K562 (cell line): ENCODE measurements around the gene BNC2. TPM values are rescaled to one million over a fixed set of nuclear protein-coding genes. Genes with fewer than 3 reads are reported as not detected.

Experiments used
- ATAC-seq: fragments of 200-7000 bp; cut with Tn5 transposase; 3 replicates; pipeline ENCODE4 v1.9.1; 2020; ENCODE audit warnings: moderate library complexity
- BruUV-seq: library from RNA; stranded (reverse); fragments of 400-500 nt; replicated peaks from 2 replicates; lab custom pipeline; 2021; lab: Mats Ljungman, UMichigan
- CTCF ChIA-PET: fragments of 300-600 bp; formaldehyde crosslinking; extraction: SDS; loops from one replicate; lab custom pipeline; 2021; ENCODE audit warnings: low intra/inter-chr PET ratio; lab: Yijun Ruan, JAX
- POLR2A ChIA-PET: fragments of 300-600, 350-650 bp; sonication (Branson Sonifier 250); formaldehyde crosslinking; extraction: SDS; loops from one replicate; lab custom pipeline; 2021; ENCODE audit warnings: antibody characterized with exemption, inconsistent platforms; lab: Yijun Ruan, JAX
- DNase-seq, 4 experiments: peaks; one replicate each; pipeline versions ENCODE4 v3.0.0 to v3.0.0-alpha.2; 2011 to 2018; ENCODE audit warnings: low spot score in 3 of 4, mixed read lengths in 3 of 4; ENCODE audit errors: extremely low read depth in 1 of 4
- FAIRE-seq: peaks from 2 replicates; lab custom pipeline; 2011; peaks lifted over from hg19 to GRCh38; lab: Jason Lieb, UNC
- H2AFZ ChIP-seq: 2 replicates; pipeline ENCODE4 v1.6.0; 2011; ENCODE audit warnings: low read depth, low read length, control low read depth, inconsistent platforms
- H3K27ac ChIP-seq: fragments of 200-600 bp; 3 replicates; pipeline ENCODE4 v1.8.0; 2011; ENCODE audit warnings: low read depth, mild to moderate bottlenecking, control low read depth, inconsistent platforms, low read length, moderate library complexity, mixed read lengths; ENCODE audit errors: extremely low read depth
- H3K27me3 ChIP-seq, 2 experiments: fragments of 300-600 bp in 1 of 2; 2 replicates in 1 of 2; 3 replicates in 1 of 2; pipeline versions ENCODE4 v1.6.0 to v1.8.0; 2011; ENCODE audit warnings: inconsistent platforms in 2 of 2, low read length in 2 of 2, mild to moderate bottlenecking in 1 of 2, mixed read lengths in 1 of 2, moderate library complexity in 1 of 2; ENCODE audit not compliant: control insufficient read depth in 2 of 2, insufficient read depth in 2 of 2
- H3K36me3 ChIP-seq: fragments of 300-600 bp; 3 replicates; pipeline ENCODE4 v1.8.0; 2011; ENCODE audit warnings: mild to moderate bottlenecking, low read length, inconsistent platforms; ENCODE audit not compliant: control insufficient read depth, insufficient read depth
- H3K4me1 ChIP-seq, 2 experiments: fragments of 200-600 bp in 1 of 2; replicated peaks in 1 of 2; 2 replicates in 1 of 2; 3 replicates in 1 of 2; pipeline versions ENCODE4 v1.5.1 to v1.8.0; 2011; ENCODE audit warnings: inconsistent platforms in 2 of 2, low read length in 2 of 2, mild to moderate bottlenecking in 1 of 2, mixed read lengths in 1 of 2, moderate library complexity in 1 of 2; ENCODE audit not compliant: control insufficient read depth in 2 of 2, insufficient read depth in 2 of 2
- H3K4me2 ChIP-seq: 2 replicates; pipeline ENCODE4 v1.6.1; 2011; ENCODE audit warnings: low read length, control low read depth, inconsistent platforms, mixed read lengths; ENCODE audit not compliant: insufficient read depth
- H3K4me3 ChIP-seq: fragments of 200-600 bp; sonication (generic), shearing (Covaris generic); 2 replicates; pipeline ENCODE4 v1.5.1; 2016; ENCODE audit warnings: control low read depth, inconsistent platforms
- H3K79me2 ChIP-seq: fragments of 200-600 bp; 3 replicates; pipeline ENCODE4 v1.8.0; 2011; ENCODE audit warnings: low read length, inconsistent platforms; ENCODE audit not compliant: control insufficient read depth, insufficient read depth
- H3K9ac ChIP-seq, 2 experiments: 2 replicates each; pipeline versions ENCODE4 v1.6.0 to v1.6.1; 2011; ENCODE audit warnings: low read depth in 2 of 2, low read length in 2 of 2, control low read depth in 1 of 2, inconsistent platforms in 1 of 2, mild to moderate bottlenecking in 1 of 2, mixed read lengths in 1 of 2; ENCODE audit not compliant: insufficient read depth in 1 of 2
- H3K9me1 ChIP-seq: one replicate; pipeline ENCODE4 v1.6.0; 2011; ENCODE audit warnings: inconsistent platforms, mild to moderate bottlenecking, low read length, moderate library complexity; ENCODE audit not compliant: control insufficient read depth, insufficient read depth
- H3K9me3 ChIP-seq: replicated peaks from 2 replicates; pipeline ENCODE4 v1.5.1; 2011; ENCODE audit warnings: low read depth, low read length, inconsistent platforms; ENCODE audit not compliant: control insufficient read depth, insufficient read depth
- H4K20me1 ChIP-seq: replicated peaks from 2 replicates; pipeline ENCODE4 v1.6.1; 2011; ENCODE audit warnings: low read length, inconsistent platforms, mixed read lengths; ENCODE audit not compliant: control insufficient read depth, insufficient read depth
- BDP1 ChIP-seq: IDR thresholded peaks from 3 replicates; pipeline ENCODE4 v1.6.1; 2011; ENCODE audit not compliant: insufficient read length, insufficient read depth
- GTF2E2 ChIP-seq: fragments of 200-800 bp; sonication (Bioruptor generic); IDR thresholded peaks from 2 replicates; pipeline ENCODE4 v1.6.1; 2016; ENCODE audit warnings: missing genetic modification characterization, missing compliant biosample characterization
- ILF3 ChIP-seq: fragments of 450-650 bp; IDR thresholded peaks from 2 replicates; pipeline ENCODE4 v1.6.1; 2018; ENCODE audit warnings: antibody characterized with exemption, mild to moderate bottlenecking, moderate library complexity, borderline replicate concordance
- USF1 ChIP-seq: sonication (generic); formaldehyde crosslinking; IDR thresholded peaks from 2 replicates; pipeline ENCODE4 v1.9.0; 2022; ENCODE audit warnings: mild to moderate bottlenecking, missing genetic modification reagents
- ZBTB1 ChIP-seq: sonication (generic); formaldehyde crosslinking; IDR thresholded peaks from 2 replicates; pipeline ENCODE4 v1.8.1; 2023; ENCODE audit warnings: missing genetic modification reagents, low read depth, mild to moderate bottlenecking, borderline replicate concordance
- ZFP36 ChIP-seq: fragments of 150-350 bp; IDR thresholded peaks from 2 replicates; pipeline ENCODE4 v1.6.1; 2018; ENCODE audit warnings: low read length, low read depth; ENCODE audit not compliant: partially characterized antibody
- ZNF512 ChIP-seq: IDR thresholded peaks from 2 replicates; pipeline ENCODE4 v1.6.1; 2016; ENCODE audit warnings: missing genetic modification characterization, missing compliant biosample characterization
- ZNF79 ChIP-seq: fragments of 250-450 bp; sonication (Bioruptor Pico); IDR thresholded peaks from 2 replicates; pipeline ENCODE4 v1.4.0; 2020; ENCODE audit warnings: low read depth, mild to moderate bottlenecking, moderate library complexity
- WGBS: fragments of 100-300 bp; shearing (Covaris generic); methylation state at CpG from one replicate; pipeline ENCODE4 v1.1.6; 2016; ENCODE audit warnings: low coverage, mixed read lengths; ENCODE audit not compliant: insufficient coverage; ENCODE audit errors: missing lambda C conversion rate; 5-methylcytosine and 5-hydroxymethylcytosine counted together
- in situ Hi-C: fragments of 300-500 bp; cut with MboI; formaldehyde crosslinking; loops from 4 replicates; pipeline ENCODE4 v1.15.0; 2018; ENCODE audit warnings: inconsistent platforms, mixed read lengths
- intact Hi-C: fragments of 100-400 bp; cut with micrococcal nuclease; formaldehyde crosslinking; loops from 2 replicates; pipeline ENCODE4 v1.14.2; 2022
- polyA plus RNA-seq, 8 experiments: library from polyadenylated mRNA; depleted of rRNA in 4 of 8; stranded (reverse) in 5 of 8; unstranded in 3 of 8; fragments of >200 nt; fragmentation: Nextera tagmentation in 2 of 8; fragmentation: Illumina TruSeq in 1 of 8; extraction: Ambion mirVana in 2 of 8; extraction: Trizol in 1 of 8; gene quantifications; 2 replicates each; pipeline versions ENCODE4 v1.2.1 to v1.2.3, GENCODE V29; 2011 to 2014; ENCODE audit warnings: inconsistent platforms in 1 of 8, missing spikeins in 1 of 8
- total RNA-seq, 7 experiments: library from RNA; depleted of rRNA in 6 of 7; stranded (reverse); fragments of >200 nt in 6 of 7; fragmentation: Illumina TruSeq in 2 of 7; extraction: Trizol in 2 of 7; gene quantifications; 2 replicates each; pipeline versions ENCODE4 v1.2.1 to v1.2.3, GENCODE V29; 2011 to 2021; ENCODE audit warnings: low replicate concordance in 1 of 7
- TF ChIP-seq, protein P1 (sequence below): IDR thresholded peaks from 2 replicates; pipeline ENCODE4 v1.6.1; 2012; ENCODE audit warnings: low read depth, low read length, improper control_type of control experiment, borderline replicate concordance

The BNC2 gene
- total and polyA plus RNA-seq, 9 of the 15 experiments (the other 6 are each of a cell fraction or from before 2014, with no cell fraction given), result not detected

DNA sequence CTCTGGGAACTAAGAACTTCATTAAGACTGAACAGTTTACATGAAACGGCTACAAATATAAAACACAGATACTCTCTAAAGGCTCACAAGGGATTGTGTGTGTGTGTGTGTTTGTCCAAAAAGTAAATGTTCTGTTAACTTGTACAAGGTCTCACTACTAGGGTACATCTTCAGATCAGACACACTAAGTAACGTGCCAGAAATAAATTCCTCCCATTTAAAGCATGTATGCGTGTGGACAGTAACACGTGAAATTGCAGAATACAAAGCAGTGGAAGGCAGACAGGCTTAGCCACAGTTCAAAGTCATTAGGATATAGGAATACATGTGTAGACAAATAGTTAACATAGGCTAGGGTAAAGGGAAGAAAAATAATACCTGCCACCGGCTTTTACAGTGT lies 1.8 kb downstream of the BNC2 start:
- intact Hi-C loops, result no loop called here
- no peak for DNase-seq
- in situ Hi-C loops, result no loop called here
- no peaks in the 10 kb centered on the region for H3K79me2 ChIP-seq
- H3K9ac ChIP-seq, result no peak overlapping the region
- H3K9me3 ChIP-seq, result no peaks in the 10 kb centered on the region
- H3K36me3 ChIP-seq, result no peaks in the 10 kb centered on the region
- H3K4me2 ChIP-seq, result no peak overlapping the region
- ATAC-seq, result no peak
- POLR2A ChIA-PET, result no interaction called here
- BruUV-seq, result no TSS peak
- no peak overlapping the region for H3K4me3 ChIP-seq
- H3K27me3 ChIP-seq, result no peaks in the 10 kb centered on the region
- CTCF ChIA-PET, result no interaction called here
- H3K4me1 ChIP-seq, result no peaks in the 10 kb centered on the region
- no peak overlapping the region for H3K27ac ChIP-seq
- H2AFZ ChIP-seq, result no peak overlapping the region
- FAIRE-seq, result no peak
- no peaks in the 10 kb centered on the region for H4K20me1 ChIP-seq
- WGBS, result 0% methylated on average over 5 of the region's 5 CpGs
- H3K9me1 ChIP-seq, result no peaks in the 10 kb centered on the region
- no peak for TF ChIP-seq ZNF79 (CRISPR knock-in tag)
- no peak for TF ChIP-seq ZBTB1 (CRISPR knock-in tag)
- TF ChIP-seq GTF2E2 (tag), result no peak
- no peak for TF ChIP-seq ILF3
- no peak for TF ChIP-seq BDP1
- TF ChIP-seq, protein P1, sequence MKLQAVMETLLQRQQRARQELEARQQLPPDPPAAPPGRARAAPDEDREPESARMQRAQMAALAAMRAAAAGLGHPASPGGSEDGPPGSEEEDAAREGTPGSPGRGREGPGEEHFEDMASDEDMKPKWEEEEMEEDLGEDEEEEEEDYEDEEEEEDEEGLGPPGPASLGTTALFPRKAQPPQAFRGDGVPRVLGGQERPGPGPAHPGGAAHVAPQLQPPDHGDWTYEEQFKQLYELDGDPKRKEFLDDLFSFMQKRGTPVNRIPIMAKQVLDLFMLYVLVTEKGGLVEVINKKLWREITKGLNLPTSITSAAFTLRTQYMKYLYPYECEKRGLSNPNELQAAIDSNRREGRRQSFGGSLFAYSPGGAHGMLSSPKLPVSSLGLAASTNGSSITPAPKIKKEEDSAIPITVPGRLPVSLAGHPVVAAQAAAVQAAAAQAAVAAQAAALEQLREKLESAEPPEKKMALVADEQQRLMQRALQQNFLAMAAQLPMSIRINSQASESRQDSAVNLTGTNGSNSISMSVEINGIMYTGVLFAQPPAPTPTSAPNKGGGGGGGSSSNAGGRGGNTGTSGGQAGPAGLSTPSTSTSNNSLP, result no peak
- no peak for TF ChIP-seq USF1 (CRISPR knock-in tag)
- no peak for TF ChIP-seq ZNF512 (tag)
- no peak for TF ChIP-seq ZFP36
